Trophoblast cell (in vitro differentiated cells and primary cell): ENCODE results near the gene MRTFA.

Experiments
- DNase-seq, 2 donors: peaks; one replicate each; pipeline ENCODE4 v3.0.0-alpha.2; 2016
- H2AFZ ChIP-seq: 2 replicates; pipeline ENCODE4 v1.6.1; 2013; ENCODE audit warnings: low read length, moderate library complexity, mild to moderate bottlenecking; ENCODE audit not compliant: insufficient read depth, poor library complexity
- H2AK5ac ChIP-seq: 2 replicates; pipeline ENCODE4 v1.6.1; 2013; ENCODE audit warnings: mild to moderate bottlenecking, low read length
- H2BK120ac ChIP-seq: 2 replicates; pipeline ENCODE4 v1.6.1; 2013; ENCODE audit warnings: low read length, mild to moderate bottlenecking, moderate library complexity; ENCODE audit not compliant: insufficient read depth, poor library complexity
- H2BK12ac ChIP-seq: 2 replicates; pipeline ENCODE4 v1.6.1; 2013; ENCODE audit warnings: mild to moderate bottlenecking, low read length, moderate library complexity
- H2BK5ac ChIP-seq: 2 replicates; pipeline ENCODE4 v1.6.1; 2013; ENCODE audit warnings: low read length, low read depth, moderate library complexity, mild to moderate bottlenecking; ENCODE audit not compliant: poor library complexity
- H3K14ac ChIP-seq: 2 replicates; pipeline ENCODE4 v1.6.1; 2013; ENCODE audit warnings: mild to moderate bottlenecking, low read length
- H3K18ac ChIP-seq: 2 replicates; pipeline ENCODE4 v1.6.1; 2013; ENCODE audit warnings: mild to moderate bottlenecking, low read length
- H3K23ac ChIP-seq: 2 replicates; pipeline ENCODE4 v1.6.1; 2013; ENCODE audit warnings: low read length
- H3K27ac ChIP-seq: 2 replicates; pipeline ENCODE4 v1.5.1; 2013; ENCODE audit warnings: low read depth, mild to moderate bottlenecking, inconsistent platforms, low read length, moderate library complexity
- H3K27me3 ChIP-seq: 2 replicates; pipeline ENCODE4 v1.6.1; 2013; ENCODE audit warnings: inconsistent platforms, mild to moderate bottlenecking, low read length, moderate library complexity; ENCODE audit not compliant: insufficient read depth
- H3K36me3 ChIP-seq, 2 experiments: 1 replicate in 1 of 2; 2 replicates in 1 of 2; pipeline ENCODE4 v1.6.1; 2013; ENCODE audit warnings: low read length in 2 of 2, mild to moderate bottlenecking in 2 of 2, moderate library complexity in 1 of 2; ENCODE audit not compliant: insufficient read depth in 2 of 2, control insufficient read depth in 1 of 2
- H3K4ac ChIP-seq: 2 replicates; pipeline ENCODE4 v1.6.1; 2013; ENCODE audit warnings: low read depth, mild to moderate bottlenecking, low read length, moderate library complexity
- H3K4me1 ChIP-seq, 2 experiments: 1 replicate in 1 of 2; 2 replicates in 1 of 2; pipeline ENCODE4 v1.6.1; 2013; ENCODE audit warnings: low read length in 2 of 2, mild to moderate bottlenecking in 2 of 2, moderate library complexity in 1 of 2; ENCODE audit not compliant: insufficient read depth in 2 of 2, control insufficient read depth in 1 of 2
- H3K4me2 ChIP-seq: 2 replicates; pipeline ENCODE4 v1.6.1; 2013; ENCODE audit warnings: inconsistent platforms, mild to moderate bottlenecking, low read length, moderate library complexity
- H3K4me3 ChIP-seq: 2 replicates; pipeline ENCODE4 v1.5.1; 2013; ENCODE audit warnings: mild to moderate bottlenecking, low read depth, low read length, inconsistent platforms
- H3K79me1 ChIP-seq: one replicate; pipeline ENCODE4 v1.6.1; 2013; ENCODE audit warnings: low read length
- H3K79me2 ChIP-seq: 2 replicates; pipeline ENCODE4 v1.6.1; 2013; ENCODE audit warnings: low read length, mild to moderate bottlenecking; ENCODE audit not compliant: control insufficient read depth, insufficient read depth, poor library complexity
- H3K9ac ChIP-seq: 2 replicates; pipeline ENCODE4 v1.6.1; 2013; ENCODE audit warnings: mild to moderate bottlenecking, low read length
- H3K9me3 ChIP-seq: 2 replicates; pipeline ENCODE4 v1.6.1; 2013; ENCODE audit warnings: low read depth, mild to moderate bottlenecking, control low read depth, inconsistent platforms, low read length; ENCODE audit not compliant: insufficient read depth
- H4K12ac ChIP-seq: 2 replicates; pipeline ENCODE4 v1.6.1; 2013; ENCODE audit warnings: low read depth, mild to moderate bottlenecking, low read length, moderate library complexity
- H4K8ac ChIP-seq: 2 replicates; pipeline ENCODE4 v1.6.1; 2013; ENCODE audit warnings: low read depth, mild to moderate bottlenecking, low read length, moderate library complexity
- H4K91ac ChIP-seq: one replicate; pipeline ENCODE4 v1.6.1; 2013; ENCODE audit warnings: low read depth, mild to moderate bottlenecking, low read length, moderate library complexity
- WGBS: extraction: QIAGEN DNeasy Blood & Tissue Kit; methylation state at CpG from one replicate; pipeline ENCODE4 v1.1.7; 2013; ENCODE audit warnings: missing lambda C conversion rate; ENCODE audit not compliant: insufficient read length, insufficient coverage; ENCODE audit errors: extremely low coverage; 5-methylcytosine and 5-hydroxymethylcytosine counted together

Gene MRTFA

DNA sequence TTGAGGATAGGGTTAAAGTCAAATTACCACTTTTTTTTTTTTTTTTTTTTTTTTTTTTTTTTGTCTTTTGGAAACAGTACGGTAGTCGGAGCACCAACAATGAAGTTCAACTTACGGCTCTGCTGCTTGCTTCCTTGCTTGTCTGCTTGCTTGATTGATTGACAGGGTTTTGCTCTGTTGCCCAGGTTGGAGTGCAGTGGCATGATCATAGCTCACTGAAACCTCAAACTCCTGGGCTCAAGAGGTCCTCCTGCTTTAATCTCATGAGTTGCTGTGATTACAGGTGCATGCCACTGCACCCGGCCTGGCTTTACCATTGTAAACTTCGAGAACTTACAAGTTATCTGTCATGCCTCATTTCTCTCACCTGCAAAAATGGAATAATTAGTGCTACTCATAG is 260.4 kb downstream of the MRTFA start:
- Histone ChIP-seq H2AK5ac (no peak overlapping the region), H3K36me3 (peaks cover 0 to 2% of the 10 kb centered on the region in 2 experiments), H3K9ac (no peak overlapping the region), H4K8ac (no peak overlapping the region), H2BK5ac (no peak overlapping the region), H3K79me2 (peaks cover 1% of the 10 kb centered on the region), H4K12ac (no peak overlapping the region), H3K23ac (no peak overlapping the region), H3K4ac (no peak overlapping the region), H3K4me2 (no peak overlapping the region), H3K14ac (no peak overlapping the region), H3K4me1 (no peaks in the 10 kb centered on the region), H3K9me3 (no peaks in the 10 kb centered on the region), H2BK120ac (no peak overlapping the region), H3K79me1 (no peaks in the 10 kb centered on the region), H2BK12ac (no peak overlapping the region), H3K18ac (no peak overlapping the region), H4K91ac (no peak overlapping the region), H3K4me3 (no peak overlapping the region), H3K27ac (no peak overlapping the region), H3K27me3 (no peaks in the 10 kb centered on the region), H2AFZ (no peak overlapping the region)
- no CpG with 5 or more reads among the region's 5 CpGs for WGBS
- DNase-seq = no peak

DNA sequence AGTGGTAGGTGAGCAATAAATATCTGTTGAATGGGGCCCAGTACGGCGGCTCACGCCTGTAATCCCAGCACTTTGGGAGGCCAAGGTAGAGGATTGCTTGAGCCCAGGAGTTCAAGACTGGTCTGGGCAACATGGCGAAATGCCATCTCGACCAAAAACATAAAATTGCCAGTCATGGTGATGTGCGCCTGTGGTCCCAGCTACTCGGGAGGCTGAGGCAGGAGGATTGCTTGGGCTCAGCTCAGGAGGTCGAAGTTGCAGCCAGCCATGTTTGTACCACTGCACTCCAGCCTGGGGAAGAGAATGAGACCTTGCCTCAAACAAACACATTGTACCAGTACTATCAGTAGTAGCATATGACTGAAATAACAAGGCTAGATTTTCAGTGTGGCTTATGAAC is 262.0 kb downstream of the MRTFA start:
- no peak overlapping the region for H3K23ac ChIP-seq
- H2BK12ac ChIP-seq = no peak overlapping the region
- no peak overlapping the region for H3K4ac ChIP-seq
- no peak overlapping the region for H3K4me2 ChIP-seq
- no peak overlapping the region for H3K9ac ChIP-seq
- no peak overlapping the region for H4K8ac ChIP-seq
- H3K79me1 ChIP-seq = peaks cover 6% of the 10 kb centered on the region
- H3K9me3 ChIP-seq = no peaks in the 10 kb centered on the region
- no peak overlapping the region for H3K14ac ChIP-seq
- H3K4me1 ChIP-seq = no peaks in the 10 kb centered on the region
- no peak overlapping the region for H2BK120ac ChIP-seq
- H4K12ac ChIP-seq = no peak overlapping the region
- no CpG with 5 or more reads among the region's 8 CpGs for WGBS
- no peaks in the 10 kb centered on the region for H3K36me3 ChIP-seq
- no peak overlapping the region for H3K27ac ChIP-seq
- H3K4me3 ChIP-seq = no peak overlapping the region
- no peak overlapping the region for H2AFZ ChIP-seq
- no peak for DNase-seq
- no peaks in the 10 kb centered on the region for H3K27me3 ChIP-seq
- peaks cover 8% of the 10 kb centered on the region for H3K79me2 ChIP-seq
- no peak overlapping the region for H4K91ac ChIP-seq
- H3K18ac ChIP-seq = no peak overlapping the region
- H2AK5ac ChIP-seq = no peak overlapping the region
- H2BK5ac ChIP-seq = no peak overlapping the region

DNA sequence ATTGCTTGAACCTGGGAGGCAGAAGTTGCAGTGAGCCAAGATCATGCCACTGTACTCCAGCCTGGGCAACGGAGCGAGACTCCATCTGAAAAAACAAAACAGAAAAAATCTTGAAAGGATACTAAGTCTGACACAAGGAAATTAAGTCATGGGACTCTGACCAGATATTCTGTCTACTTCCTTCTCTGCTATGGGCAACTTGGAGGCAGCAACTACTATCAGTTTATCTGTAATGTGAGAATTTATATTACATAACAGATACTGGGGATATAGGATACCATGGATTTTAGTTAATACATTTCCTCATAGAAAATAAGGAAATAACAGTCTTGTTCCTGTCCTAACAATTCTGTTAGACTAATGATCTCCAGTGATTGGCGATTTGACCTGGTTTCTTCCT is 267.7 kb downstream of the MRTFA start:
- peaks cover 8% of the 10 kb centered on the region for H3K79me2 ChIP-seq
- no peak overlapping the region for H4K91ac ChIP-seq
- no peak overlapping the region for H3K4me3 ChIP-seq
- H3K36me3 ChIP-seq = peaks cover 19 to 28% of the 10 kb centered on the region in 2 experiments
- no peak overlapping the region for H3K23ac ChIP-seq
- H4K8ac ChIP-seq = no peak overlapping the region
- H3K4me1 ChIP-seq = no peaks in the 10 kb centered on the region
- no peak for DNase-seq
- H2BK5ac ChIP-seq = no peak overlapping the region
- H2AK5ac ChIP-seq = no peak overlapping the region
- H3K14ac ChIP-seq = no peak overlapping the region
- no peak overlapping the region for H2AFZ ChIP-seq
- H3K9me3 ChIP-seq = no peaks in the 10 kb centered on the region
- H3K79me1 ChIP-seq = peaks cover 6% of the 10 kb centered on the region
- H3K18ac ChIP-seq = no peak overlapping the region
- H3K27me3 ChIP-seq = no peaks in the 10 kb centered on the region
- H3K4ac ChIP-seq = no peak overlapping the region
- no peak overlapping the region for H2BK120ac ChIP-seq
- no peak overlapping the region for H2BK12ac ChIP-seq
- H4K12ac ChIP-seq = no peak overlapping the region
- H3K27ac ChIP-seq = no peak overlapping the region
- H3K4me2 ChIP-seq = no peak overlapping the region
- no peak overlapping the region for H3K9ac ChIP-seq
- WGBS = no CpG with 5 or more reads among the region's 3 CpGs

DNA sequence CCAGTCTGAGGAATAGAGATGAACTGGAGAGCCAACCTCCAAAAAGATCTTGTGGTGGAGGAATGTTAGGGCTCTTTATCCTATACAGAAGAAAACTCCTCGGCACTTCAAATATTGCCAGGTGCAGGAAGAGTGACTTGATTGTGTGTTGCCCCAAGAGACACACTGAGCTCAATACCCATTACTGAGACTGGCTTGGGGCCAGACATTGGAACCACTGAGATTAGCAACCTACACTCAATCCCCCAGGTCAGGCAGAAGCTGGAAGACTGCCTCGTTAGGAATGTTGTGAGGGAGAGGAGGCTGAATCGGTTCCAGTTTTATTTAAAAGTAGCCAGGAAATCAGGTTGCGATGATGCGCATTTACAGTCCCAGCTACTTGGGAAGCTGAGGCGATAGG is 268.5 kb downstream of the MRTFA start:
- Histone ChIP-seq H3K36me3 (peaks cover 19 to 28% of the 10 kb centered on the region in 2 experiments), H4K91ac (no peak overlapping the region), H2AK5ac (no peak overlapping the region), H3K79me2 (peaks cover 8% of the 10 kb centered on the region), H3K14ac (no peak overlapping the region), H2BK12ac (no peak overlapping the region), H4K8ac (no peak overlapping the region), H3K4me3 (no peak overlapping the region), H3K27me3 (no peaks in the 10 kb centered on the region), H3K4me2 (no peak overlapping the region), H2BK5ac (no peak overlapping the region), H3K23ac (no peak overlapping the region), H3K9ac (no peak overlapping the region), H3K27ac (no peak overlapping the region), H4K12ac (no peak overlapping the region), H3K4ac (no peak overlapping the region), H3K18ac (no peak overlapping the region), H2AFZ (no peak overlapping the region), H3K79me1 (peaks cover 6% of the 10 kb centered on the region), H2BK120ac (no peak overlapping the region), H3K4me1 (no peaks in the 10 kb centered on the region), H3K9me3 (no peaks in the 10 kb centered on the region)
- no CpG with 5 or more reads among the region's 6 CpGs for WGBS
- no peak for DNase-seq
